RKO (cell line): ENCODE results near the gene NFATC1.

Source experiments
- DNase-seq: peaks from one replicate; pipeline ENCODE4 v3.0.0-alpha.2; 2016; ENCODE audit warnings: low spot score

The NFATC1 gene

GRCh38 chr18:79389689-79390088 is 6.0 kb upstream of the NFATC1 start:
- no peak for DNase-seq

- no peak for DNase-seq
Observed at GRCh38 chr18:79392226-79392625, 3.5 kb upstream of the NFATC1 start.

- DNase-seq: no peak
Observed at GRCh38 chr18:79393181-79393634, 2.5 kb upstream of the NFATC1 start.

- peak; percentile 87 for DNase-seq
Observed at GRCh38 chr18:79393635-79394533, 1.8 kb upstream of the NFATC1 start.

GRCh38 chr18:79394534-79395307 is 1.0 kb upstream of the NFATC1 start:
- DNase-seq: peak; percentile 78

GRCh38 chr18:79395308-79395640 is 456 bp upstream of the NFATC1 start:
- DNase-seq: no peak

GRCh38 chr18:79396431-79397246 is 909 bp downstream of the NFATC1 start:
- DNase-seq: no peak

- DNase-seq: no peak
Observed at GRCh38 chr18:79397247-79397829, 1.6 kb downstream of the NFATC1 start.

- no peak for DNase-seq
Observed at GRCh38 chr18:79397830-79398761, 2.4 kb downstream of the NFATC1 start.

- no peak for DNase-seq
Observed at GRCh38 chr18:79399275-79400081, 3.7 kb downstream of the NFATC1 start.

- no peak for DNase-seq
Observed at GRCh38 chr18:79400091-79400590, 4.4 kb downstream of the NFATC1 start.

- DNase-seq: no peak
Observed at GRCh38 chr18:79400591-79401381, 5.1 kb downstream of the NFATC1 start.

- no peak for DNase-seq
Observed at GRCh38 chr18:79401494-79402208, 5.9 kb downstream of the NFATC1 start.

GRCh38 chr18:79402209-79402576 is 6.5 kb downstream of the NFATC1 start:
- DNase-seq: no peak

- DNase-seq: no peak
Observed at GRCh38 chr18:79402977-79403722, 7.4 kb downstream of the NFATC1 start.

GRCh38 chr18:79403723-79404566 is 8.2 kb downstream of the NFATC1 start:
- DNase-seq: no peak

- no peak for DNase-seq
Observed at GRCh38 chr18:79404567-79404910, 8.8 kb downstream of the NFATC1 start.
